ENCODE measurements around the gene RANBP3. TPM values are rescaled to one million over a fixed set of nuclear protein-coding genes. Genes with fewer than 3 reads are reported as not detected.

Gene RANBP3
- total and polyA plus RNA-seq, 2 experiments from 2014 or later, result 40.2 to 98.3 TPM

- TF ChIP-seq REST (IDR thresholded peaks at IDR 0.05; ENCODE audit: unreplicated experiment), result no peak
- no peak for TF ChIP-seq CREB1 (CRISPR knock-in tag; IDR thresholded peaks at IDR 0.05; ENCODE audit: low read depth)
These were observed 38.1 kb upstream of the RANBP3 start (continued) for GRCh38 chr19:6015841-6016545.

- H3K4me1 Mint-ChIP-seq, result peaks cover 3% of the 10 kb centered on the region; the same call in 1 of the 3 replicates
- no peaks in the 10 kb centered on the region for H3K9me3 Mint-ChIP-seq
- ATAC-seq, result no peak
- no peaks in the 10 kb centered on the region for H3F3A ChIP-seq (replicated peaks; ENCODE audit: low read depth)
- no peak overlapping the region for H3K27ac ChIP-seq (ENCODE audit: low read depth)
- no peaks in the 10 kb centered on the region for H4K20me1 ChIP-seq (replicated peaks; ENCODE audit: insufficient read depth)
- H3K27me3 ChIP-seq (ENCODE audit: insufficient read depth), result no peaks in the 10 kb centered on the region
- H3K27ac Mint-ChIP-seq, result no peak overlapping the region
- peaks cover 3% of the 10 kb centered on the region for H3K27me3 Mint-ChIP-seq (ENCODE audit: insufficient read depth, low read depth, poor library complexity)
- no peak overlapping the region for H2AFZ ChIP-seq
- no peaks in the 10 kb centered on the region for H3K79me2 ChIP-seq (replicated peaks; ENCODE audit: insufficient read depth)
- no peak overlapping the region for H3K4me3 ChIP-seq
- H3K9me2 ChIP-seq (ENCODE audit: insufficient read depth), result no peaks in the 10 kb centered on the region
- no peaks in the 10 kb centered on the region for H3K4me1 ChIP-seq (ENCODE audit: insufficient read depth)
- H3K4me3 Mint-ChIP-seq, result no peak overlapping the region
- no peak overlapping the region for H3K4me2 ChIP-seq
- no peaks in the 10 kb centered on the region for H3K36me3 ChIP-seq (ENCODE audit: insufficient read depth)
- DNase-seq (ENCODE audit: low spot score), result no peak
- no peaks in the 10 kb centered on the region for H3K36me3 Mint-ChIP-seq (ENCODE audit: low read depth)
- TF ChIP-seq ZNF114 (CRISPR knock-in tag; IDR thresholded peaks at IDR 0.05), result no peak
- TF ChIP-seq POLR2AphosphoS5 (IDR thresholded peaks at IDR 0.05; ENCODE audit: low read depth), result no peak
- TF ChIP-seq ZNF462 (CRISPR knock-in tag; IDR thresholded peaks at IDR 0.05), result no peak
- no peak for TF ChIP-seq EZH2phosphoT487 (IDR thresholded peaks at IDR 0.05; ENCODE audit: unreplicated experiment)
- TF ChIP-seq NANOG (IDR thresholded peaks at IDR 0.05; ENCODE audit: borderline replicate concordance), result no peak
- no peak for TF ChIP-seq CREB1 (CRISPR knock-in tag; IDR thresholded peaks at IDR 0.05; ENCODE audit: low read depth)
- TF ChIP-seq CTCF (conservative IDR thresholded peaks at IDR 0.05; ENCODE audit: low read depth in 2 of 2), result no peak
- no peak for TF ChIP-seq STAT1 (IDR thresholded peaks at IDR 0.05; ENCODE audit: unreplicated experiment)
- no peak for TF ChIP-seq EZH2 (IDR thresholded peaks at IDR 0.05; ENCODE audit: low read depth, unreplicated experiment)
- no peak for TF ChIP-seq JUNB (IDR thresholded peaks at IDR 0.05; ENCODE audit: unreplicated experiment)
These were observed 36.7 kb upstream of the RANBP3 start for GRCh38 chr19:6014551-6015135.
